Esophagus muscularis mucosa (tissue), 4 donors: ENCODE results near the gene MRTFB.
A peak's percentile ranks its signal among the peaks of the same experiment; 100 is the strongest.

Experiments used
- EP300 ChIP-seq: sonication (generic); formaldehyde crosslinking; IDR thresholded peaks from one replicate; pipeline ENCODE4 v1.6.1; 2017; ENCODE audit warnings: antibody characterized with exemption
- POLR2A ChIP-seq: fragments of 450-650 bp; IDR thresholded peaks from one replicate; pipeline ENCODE4 v1.6.1; 2017; ENCODE audit warnings: antibody characterized with exemption, moderate library complexity, mild to moderate bottlenecking, low read depth
- POLR2AphosphoS5 ChIP-seq, 2 donors: sonication (generic); formaldehyde crosslinking; IDR thresholded peaks; one replicate each; pipeline ENCODE4 v1.6.1; 2017; ENCODE audit warnings: antibody characterized with exemption in 2 of 2
- TF ChIP-seq, protein P1 (sequence below), 3 experiments: fragments of 200-600 bp in 2 of 3; fragments of 450-650 bp in 1 of 3; sonication (generic) in 2 of 3; IDR thresholded peaks; one replicate each; pipeline ENCODE4 v1.5.1; 2017 to 2019; ENCODE audit warnings: antibody characterized with exemption in 3 of 3, mild to moderate bottlenecking in 2 of 3, moderate library complexity in 1 of 3

DNA sequence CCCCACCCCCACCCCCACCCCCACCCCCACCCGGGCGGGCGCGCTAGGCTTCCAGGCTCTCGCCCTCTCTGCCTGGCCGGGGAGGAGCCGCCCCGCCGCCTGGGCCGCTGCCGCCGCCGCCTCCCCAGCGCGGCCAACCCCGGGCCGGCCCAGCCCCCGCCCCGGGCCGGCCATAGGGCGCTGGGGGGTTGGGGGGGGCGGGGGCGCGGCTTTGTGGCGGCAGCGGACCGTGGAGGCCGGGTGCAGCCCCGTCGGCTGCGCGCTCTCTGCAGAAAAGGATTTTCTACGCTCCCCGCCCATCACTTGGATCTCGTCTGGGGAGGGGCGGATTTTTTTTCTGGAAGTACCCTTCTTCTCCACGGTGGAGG lies 230.9 kb downstream of the MRTFB start:
- TF ChIP-seq, protein P1, sequence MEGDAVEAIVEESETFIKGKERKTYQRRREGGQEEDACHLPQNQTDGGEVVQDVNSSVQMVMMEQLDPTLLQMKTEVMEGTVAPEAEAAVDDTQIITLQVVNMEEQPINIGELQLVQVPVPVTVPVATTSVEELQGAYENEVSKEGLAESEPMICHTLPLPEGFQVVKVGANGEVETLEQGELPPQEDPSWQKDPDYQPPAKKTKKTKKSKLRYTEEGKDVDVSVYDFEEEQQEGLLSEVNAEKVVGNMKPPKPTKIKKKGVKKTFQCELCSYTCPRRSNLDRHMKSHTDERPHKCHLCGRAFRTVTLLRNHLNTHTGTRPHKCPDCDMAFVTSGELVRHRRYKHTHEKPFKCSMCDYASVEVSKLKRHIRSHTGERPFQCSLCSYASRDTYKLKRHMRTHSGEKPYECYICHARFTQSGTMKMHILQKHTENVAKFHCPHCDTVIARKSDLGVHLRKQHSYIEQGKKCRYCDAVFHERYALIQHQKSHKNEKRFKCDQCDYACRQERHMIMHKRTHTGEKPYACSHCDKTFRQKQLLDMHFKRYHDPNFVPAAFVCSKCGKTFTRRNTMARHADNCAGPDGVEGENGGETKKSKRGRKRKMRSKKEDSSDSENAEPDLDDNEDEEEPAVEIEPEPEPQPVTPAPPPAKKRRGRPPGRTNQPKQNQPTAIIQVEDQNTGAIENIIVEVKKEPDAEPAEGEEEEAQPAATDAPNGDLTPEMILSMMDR (IDR thresholded peaks at IDR 0.05) = no peak
- no peak for TF ChIP-seq POLR2A
- no peak for TF ChIP-seq EP300
- peak in 1 of 2 donors; percentile 63 for TF ChIP-seq POLR2AphosphoS5 (IDR thresholded peaks at IDR 0.05)
